ENCODE data around the gene SNX30. TPM values are rescaled to one million over a fixed set of nuclear protein-coding genes. Genes with fewer than 3 reads are reported as not detected.

SNX30 gene
- total RNA-seq, 1 experiment from 2014 or later = 10.2 TPM

GRCh38 chr9:112757282-112757883, 6.8 kb downstream of the SNX30 start:
- Histone ChIP-seq H3K36me3 (no peaks in the 10 kb centered on the region), H3K27ac (no peak overlapping the region), H3K9me3 (replicated peaks) (no peaks in the 10 kb centered on the region), H3K27me3 (replicated peaks) (no peaks in the 10 kb centered on the region), H3K4me1 (replicated peaks) (peaks cover 44% of the 10 kb centered on the region), H3K4me3 (no peak overlapping the region)
- DNase-seq (ENCODE audit: low read depth in 1 of 2, low spot score in 2 of 2) = no peak

GRCh38 chr9:112757940-112758339, 7.4 kb downstream of the SNX30 start:
- peaks cover 41% of the 10 kb centered on the region for H3K4me1 ChIP-seq (replicated peaks)
- no peaks in the 10 kb centered on the region for H3K27me3 ChIP-seq (replicated peaks)
- no peaks in the 10 kb centered on the region for H3K36me3 ChIP-seq
- no peak overlapping the region for H3K4me3 ChIP-seq
- no peak overlapping the region for H3K27ac ChIP-seq
- no peak for DNase-seq (ENCODE audit: low read depth in 1 of 2, low spot score in 2 of 2)
- no peaks in the 10 kb centered on the region for H3K9me3 ChIP-seq (replicated peaks)

- no peak for DNase-seq (ENCODE audit: low read depth in 1 of 2, low spot score in 2 of 2)
- Histone ChIP-seq H3K4me3 (no peak overlapping the region), H3K36me3 (no peaks in the 10 kb centered on the region), H3K27ac (no peak overlapping the region), H3K9me3 (replicated peaks) (no peaks in the 10 kb centered on the region), H3K27me3 (replicated peaks) (no peaks in the 10 kb centered on the region), H3K4me1 (replicated peaks) (peaks cover 14% of the 10 kb centered on the region)
Observed at GRCh38 chr9:112760821-112761220, 10.3 kb downstream of the SNX30 start.

DNA sequence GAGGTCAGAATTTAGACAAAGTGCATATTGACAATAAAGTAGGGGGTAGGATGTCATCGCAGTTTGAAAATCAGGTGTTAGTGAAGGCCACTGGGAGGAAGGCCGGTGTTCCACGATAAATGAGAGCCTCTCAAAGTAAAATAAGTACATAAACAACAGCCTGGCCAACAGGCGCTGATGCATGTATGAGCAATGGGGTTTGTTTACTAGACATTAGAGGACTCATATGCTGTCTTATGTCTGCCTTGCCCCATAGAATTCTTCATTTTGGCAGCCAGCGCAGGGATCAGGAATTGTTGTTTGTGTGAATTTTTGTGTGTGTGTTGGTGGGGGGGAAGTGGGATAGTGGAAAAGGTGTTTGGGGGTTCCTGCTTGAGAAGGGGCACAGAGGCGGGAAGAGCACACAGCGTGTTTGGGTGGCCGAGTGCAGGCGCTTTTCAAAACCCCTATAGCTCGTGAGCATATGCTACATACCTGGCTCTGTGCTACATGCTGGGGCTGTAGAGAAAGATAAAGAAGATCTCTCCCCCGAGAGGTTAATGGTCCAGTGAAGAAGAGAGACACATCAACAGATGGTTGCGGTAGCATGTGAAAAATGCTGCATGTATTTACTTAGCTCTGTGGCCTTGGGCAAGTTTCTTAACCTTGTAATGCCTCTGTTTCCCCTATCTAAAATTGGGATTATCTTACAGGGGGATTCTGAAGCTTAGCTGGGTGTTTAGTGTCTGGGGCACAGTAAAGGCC, 11.5 kb downstream of the SNX30 start:
- H3K4me3 ChIP-seq = no peak overlapping the region
- peak; percentile 47 to 50 for DNase-seq (ENCODE audit: low read depth in 1 of 2, low spot score in 2 of 2)
- no peaks in the 10 kb centered on the region for H3K27me3 ChIP-seq (replicated peaks)
- no peak overlapping the region for H3K27ac ChIP-seq
- H3K4me1 ChIP-seq (replicated peaks) = peaks cover 14% of the 10 kb centered on the region
- no peaks in the 10 kb centered on the region for H3K9me3 ChIP-seq (replicated peaks)
- H3K36me3 ChIP-seq = no peaks in the 10 kb centered on the region

DNA sequence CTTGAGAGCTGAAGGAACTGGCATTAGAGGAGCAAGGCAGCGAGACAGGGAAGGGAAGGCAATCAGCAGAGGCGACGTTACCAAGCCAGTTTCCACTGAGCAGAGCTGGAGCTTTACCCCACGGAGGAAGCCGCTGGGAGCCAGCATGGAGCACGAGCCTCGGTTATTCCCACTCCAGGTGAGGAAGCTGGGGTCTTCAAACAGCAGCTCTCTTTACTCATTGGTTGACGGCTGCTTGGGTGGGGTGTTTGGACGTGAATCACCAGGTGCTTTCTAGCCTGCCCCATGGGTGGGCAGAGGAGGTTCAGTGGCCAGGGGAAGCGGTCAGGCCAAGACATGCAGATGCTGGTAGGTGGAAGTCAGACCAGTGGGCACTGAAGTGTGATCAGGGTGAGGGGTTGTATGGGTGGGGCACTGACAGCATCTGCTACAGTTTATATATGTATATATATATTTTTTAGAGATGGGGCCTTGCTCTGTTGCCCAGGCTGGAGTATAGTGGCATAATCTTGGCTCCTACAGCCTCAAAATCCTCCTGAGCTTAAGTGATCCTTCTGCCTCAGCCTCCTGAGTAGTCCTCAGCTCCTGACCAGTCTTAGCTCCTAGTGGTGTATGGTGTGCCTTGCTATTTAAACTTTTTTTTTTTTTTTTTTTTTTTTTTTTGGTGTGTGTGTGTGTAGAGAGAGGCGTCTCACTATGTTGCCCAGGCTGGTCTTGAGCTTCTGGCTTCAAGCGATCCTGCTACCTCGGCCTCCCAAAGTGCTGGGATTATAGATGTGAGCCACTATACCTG, 12.4 kb downstream of the SNX30 start:
- no peak for DNase-seq (ENCODE audit: low read depth in 1 of 2, low spot score in 2 of 2)
- H3K4me3 ChIP-seq = no peak overlapping the region
- H3K27ac ChIP-seq = no peak overlapping the region
- no peaks in the 10 kb centered on the region for H3K36me3 ChIP-seq
- H3K9me3 ChIP-seq (replicated peaks) = no peaks in the 10 kb centered on the region
- peaks cover 14% of the 10 kb centered on the region for H3K4me1 ChIP-seq (replicated peaks)
- H3K27me3 ChIP-seq (replicated peaks) = no peaks in the 10 kb centered on the region

DNA sequence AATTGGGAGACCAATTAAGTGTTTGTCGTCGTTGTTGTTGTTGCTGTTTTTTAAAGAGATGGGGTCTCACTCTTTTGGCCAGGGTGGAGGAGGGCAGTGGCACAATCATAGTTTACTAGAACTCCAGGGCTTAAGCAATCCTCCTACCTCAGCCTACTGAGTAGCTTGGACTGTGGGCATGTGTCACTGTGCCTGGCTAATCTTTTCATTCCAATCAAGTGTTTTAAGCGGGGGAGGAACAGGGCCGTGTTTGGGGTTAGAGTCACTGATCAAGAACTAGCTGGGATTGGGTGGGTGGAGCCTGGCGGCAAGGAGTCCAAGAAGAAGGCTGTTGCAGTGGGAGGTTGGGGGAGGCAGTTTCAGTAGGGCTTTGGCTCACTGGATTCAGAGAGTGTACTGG, 13.8 kb downstream of the SNX30 start:
- Histone ChIP-seq H3K4me1 (replicated peaks) (peaks cover 14% of the 10 kb centered on the region), H3K27me3 (replicated peaks) (no peaks in the 10 kb centered on the region), H3K9me3 (replicated peaks) (no peaks in the 10 kb centered on the region), H3K36me3 (no peaks in the 10 kb centered on the region), H3K4me3 (no peak overlapping the region), H3K27ac (no peak overlapping the region)
- no peak for DNase-seq (ENCODE audit: low read depth in 1 of 2, low spot score in 2 of 2)

GRCh38 chr9:112764837-112765236, 14.3 kb downstream of the SNX30 start:
- no peak overlapping the region for H3K27ac ChIP-seq
- H3K4me3 ChIP-seq = no peak overlapping the region
- DNase-seq (ENCODE audit: low read depth in 1 of 2, low spot score in 2 of 2) = no peak
- no peaks in the 10 kb centered on the region for H3K9me3 ChIP-seq (replicated peaks)
- no peaks in the 10 kb centered on the region for H3K36me3 ChIP-seq
- no peaks in the 10 kb centered on the region for H3K27me3 ChIP-seq (replicated peaks)
- peaks cover 14% of the 10 kb centered on the region for H3K4me1 ChIP-seq (replicated peaks)

- Histone ChIP-seq H3K27ac (no peak overlapping the region), H3K27me3 (replicated peaks) (no peaks in the 10 kb centered on the region), H3K4me3 (no peak overlapping the region), H3K36me3 (no peaks in the 10 kb centered on the region), H3K4me1 (replicated peaks) (peaks cover 14% of the 10 kb centered on the region), H3K9me3 (replicated peaks) (no peaks in the 10 kb centered on the region)
- no peak for DNase-seq (ENCODE audit: low read depth in 1 of 2, low spot score in 2 of 2)
Observed at GRCh38 chr9:112765281-112765680, 14.7 kb downstream of the SNX30 start.

GRCh38 chr9:112771359-112772214, 21.0 kb downstream of the SNX30 start:
- Histone ChIP-seq H3K27ac (no peak overlapping the region), H3K36me3 (no peaks in the 10 kb centered on the region; the same call in 1 of the 2 replicates), H3K27me3 (replicated peaks) (no peaks in the 10 kb centered on the region), H3K4me3 (no peak overlapping the region), H3K4me1 (replicated peaks) (no peaks in the 10 kb centered on the region), H3K9me3 (replicated peaks) (no peaks in the 10 kb centered on the region)
- DNase-seq (ENCODE audit: low read depth in 1 of 2, low spot score in 2 of 2) = no peak

DNA sequence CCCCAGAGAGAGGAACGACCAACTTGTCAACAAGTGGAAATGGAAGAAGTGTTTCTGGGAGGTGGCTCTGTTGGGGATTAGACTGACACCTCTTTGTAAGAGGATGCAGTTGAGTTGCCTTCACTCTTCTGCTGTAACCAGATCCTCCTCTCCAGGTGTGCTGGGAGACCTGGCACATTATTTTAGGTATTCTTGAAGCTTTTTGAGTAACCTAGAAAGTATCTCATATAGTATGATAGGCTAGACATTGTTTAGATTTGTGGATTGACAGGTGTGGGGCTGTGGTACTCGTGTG, 21.6 kb downstream of the SNX30 start:
- no peak overlapping the region for H3K27ac ChIP-seq
- no peaks in the 10 kb centered on the region for H3K27me3 ChIP-seq (replicated peaks)
- H3K9me3 ChIP-seq (replicated peaks) = no peaks in the 10 kb centered on the region
- H3K36me3 ChIP-seq = no peaks in the 10 kb centered on the region; the same call in 1 of the 2 replicates
- no peak overlapping the region for H3K4me3 ChIP-seq
- no peaks in the 10 kb centered on the region for H3K4me1 ChIP-seq (replicated peaks)
- no peak for DNase-seq (ENCODE audit: low read depth in 1 of 2, low spot score in 2 of 2)

- Histone ChIP-seq H3K36me3 (no peaks in the 10 kb centered on the region; the same call in 1 of the 2 replicates), H3K4me1 (replicated peaks) (no peaks in the 10 kb centered on the region), H3K4me3 (no peak overlapping the region)
Observed at GRCh38 chr9:112772551-112772950, 22.0 kb downstream of the SNX30 start.

GRCh38 chr9:112774006-112774996, 23.7 kb downstream of the SNX30 start:
- Histone ChIP-seq H3K9me3 (replicated peaks) (no peaks in the 10 kb centered on the region), H3K4me3 (no peak overlapping the region), H3K27me3 (replicated peaks) (no peaks in the 10 kb centered on the region), H3K4me1 (replicated peaks) (no peaks in the 10 kb centered on the region), H3K27ac (no peak overlapping the region), H3K36me3 (no peaks in the 10 kb centered on the region; the same call in 1 of the 2 replicates)
- DNase-seq (ENCODE audit: low read depth in 1 of 2, low spot score in 2 of 2) = no peak

More at GRCh38 chr9:112772551-112772950, 22.0 kb downstream of the SNX30 start:
- H3K27ac ChIP-seq = no peak overlapping the region
- H3K27me3 ChIP-seq (replicated peaks) = no peaks in the 10 kb centered on the region
- no peaks in the 10 kb centered on the region for H3K9me3 ChIP-seq (replicated peaks)
- DNase-seq (ENCODE audit: low read depth in 1 of 2, low spot score in 2 of 2) = no peak
